Testis (tissue), 2 donors: ENCODE measurements around the gene SLC17A2.

Experiments used
- POLR2A ChIP-seq: fragments of 450-650 bp; IDR thresholded peaks from one replicate; pipeline ENCODE4 v1.6.1; 2017; ENCODE audit warnings: antibody characterized with exemption, mild to moderate bottlenecking, moderate library complexity
- TF ChIP-seq, protein P1 (sequence below), 3 experiments: fragments of 450-650 bp in 2 of 3; fragments of 200-600 bp in 1 of 3; sonication (generic) in 1 of 3; IDR thresholded peaks; one replicate each; pipeline ENCODE4 v1.5.1; 2016 to 2019; ENCODE audit warnings: antibody characterized with exemption in 3 of 3, mild to moderate bottlenecking in 2 of 3, moderate library complexity in 1 of 3

- TF ChIP-seq, protein P1, sequence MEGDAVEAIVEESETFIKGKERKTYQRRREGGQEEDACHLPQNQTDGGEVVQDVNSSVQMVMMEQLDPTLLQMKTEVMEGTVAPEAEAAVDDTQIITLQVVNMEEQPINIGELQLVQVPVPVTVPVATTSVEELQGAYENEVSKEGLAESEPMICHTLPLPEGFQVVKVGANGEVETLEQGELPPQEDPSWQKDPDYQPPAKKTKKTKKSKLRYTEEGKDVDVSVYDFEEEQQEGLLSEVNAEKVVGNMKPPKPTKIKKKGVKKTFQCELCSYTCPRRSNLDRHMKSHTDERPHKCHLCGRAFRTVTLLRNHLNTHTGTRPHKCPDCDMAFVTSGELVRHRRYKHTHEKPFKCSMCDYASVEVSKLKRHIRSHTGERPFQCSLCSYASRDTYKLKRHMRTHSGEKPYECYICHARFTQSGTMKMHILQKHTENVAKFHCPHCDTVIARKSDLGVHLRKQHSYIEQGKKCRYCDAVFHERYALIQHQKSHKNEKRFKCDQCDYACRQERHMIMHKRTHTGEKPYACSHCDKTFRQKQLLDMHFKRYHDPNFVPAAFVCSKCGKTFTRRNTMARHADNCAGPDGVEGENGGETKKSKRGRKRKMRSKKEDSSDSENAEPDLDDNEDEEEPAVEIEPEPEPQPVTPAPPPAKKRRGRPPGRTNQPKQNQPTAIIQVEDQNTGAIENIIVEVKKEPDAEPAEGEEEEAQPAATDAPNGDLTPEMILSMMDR (IDR thresholded peaks at IDR 0.05) = no peak
- TF ChIP-seq POLR2A = no peak
These were observed 1.7 kb downstream of the SLC17A2 start for GRCh38 chr6:25928562-25929324.
